Vagina (tissue), 2 donors: ENCODE measurements around the gene UNC119B. TPM values are rescaled to one million over a fixed set of nuclear protein-coding genes. Genes with fewer than 3 reads are reported as not detected.

Experiments used
- DNase-seq, 2 donors: peaks; one replicate each; pipeline ENCODE4 v3.0.0-alpha.2; 2017; ENCODE audit errors: extremely low spot score in 2 of 2
- H3K27ac ChIP-seq: fragments of 200-600 bp; sonication (generic); one replicate; pipeline ENCODE4 v1.5.1; 2019
- H3K27me3 ChIP-seq: fragments of 200-600 bp; sonication (generic); one replicate; pipeline ENCODE4 v1.5.1; 2019
- H3K36me3 ChIP-seq, 2 donors: fragments of 200-600 bp; sonication (generic); one replicate each; pipeline ENCODE4 v1.5.1; 2017 to 2019
- H3K4me1 ChIP-seq: fragments of 200-600 bp; sonication (generic); one replicate; pipeline ENCODE4 v1.5.1; 2019
- H3K4me3 ChIP-seq, 2 donors: fragments of 200-600 bp; sonication (generic); 1 replicate in 1 of 2; 2 replicates in 1 of 2; pipeline ENCODE4 v1.5.1; 2016 to 2019
- H3K9me3 ChIP-seq: fragments of 200-600 bp; sonication (generic); one replicate; pipeline ENCODE4 v1.5.1; 2019
- CTCF ChIP-seq, 3 experiments: fragments of 450-650 bp in 2 of 3; fragments of 200-600 bp in 1 of 3; sonication (generic) in 1 of 3; IDR thresholded peaks; one replicate each; pipeline ENCODE4 v1.5.1; 2017 to 2019; ENCODE audit warnings: antibody characterized with exemption in 3 of 3, mild to moderate bottlenecking in 2 of 3, moderate library complexity in 2 of 3
- POLR2A ChIP-seq, 2 donors: fragments of 450-650 bp; IDR thresholded peaks; one replicate each; pipeline ENCODE4 v1.6.1; 2017; ENCODE audit warnings: antibody characterized with exemption in 2 of 2, mild to moderate bottlenecking in 2 of 2, moderate library complexity in 2 of 2
- POLR2AphosphoS5 ChIP-seq, 2 donors: sonication (generic); formaldehyde crosslinking; IDR thresholded peaks; one replicate each; pipeline ENCODE4 v1.9.0; 2017; ENCODE audit warnings: antibody characterized with exemption in 2 of 2, mild to moderate bottlenecking in 2 of 2, low read depth in 1 of 2; ENCODE audit not compliant: insufficient read depth in 1 of 2
- intact Hi-C: fragments of 100-400 bp; cut with DNase I; formaldehyde crosslinking; loops from one replicate; pipeline ENCODE4 v1.15.1; 2023
- total RNA-seq: library from RNA; depleted of rRNA; stranded (reverse); fragments of >200 nt; gene quantifications from one replicate; pipeline ENCODE4 v1.2.3, GENCODE V29; 2016

The UNC119B gene
- total RNA-seq, 1 donor from 2014 or later: 16.0 TPM

GRCh38 chr12:120685522-120685921 lies 24.7 kb upstream of the UNC119B start:
- no peak for DNase-seq
- Histone ChIP-seq H3K27me3 (no peaks in the 10 kb centered on the region), H3K9me3 (no peaks in the 10 kb centered on the region), H3K4me1 (peaks cover 35% of the 10 kb centered on the region), H3K27ac (peak overlapping the region; percentile 92), H3K4me3 (peak overlapping the region in 1 of 2 donors; percentile 77), H3K36me3 (no peaks in the 10 kb centered on the region)
- intact Hi-C loops: no loop called here
- no peak for TF ChIP-seq CTCF (IDR thresholded peaks at IDR 0.05)
- no peak for TF ChIP-seq POLR2A (IDR thresholded peaks at IDR 0.05)
- TF ChIP-seq POLR2AphosphoS5 (IDR thresholded peaks at IDR 0.05; ENCODE audit: insufficient read depth in 1 of 2, low read depth in 1 of 2): no peak

- intact Hi-C loops: loop anchor here (2.0 kb wide), 1 partner anchor 39 kb away; no protein-coding TSS in a partner anchor
- Histone ChIP-seq H3K9me3 (no peaks in the 10 kb centered on the region), H3K27me3 (no peaks in the 10 kb centered on the region), H3K4me3 (peak overlapping the region; percentile 72 to 77), H3K36me3 (no peaks in the 10 kb centered on the region), H3K4me1 (peaks cover 40% of the 10 kb centered on the region), H3K27ac (peak overlapping the region; percentile 92)
- DNase-seq: peak; percentile 96 to 98
- TF ChIP-seq POLR2AphosphoS5 (IDR thresholded peaks at IDR 0.05; ENCODE audit: insufficient read depth in 1 of 2, low read depth in 1 of 2) (no peak), POLR2A (IDR thresholded peaks at IDR 0.05) (peak in 1 of 2 donors; percentile 18)
These were observed 24.0 kb upstream of the UNC119B start for GRCh38 chr12:120686151-120686689.

GRCh38 chr12:120686690-120687577 lies 23.3 kb upstream of the UNC119B start, which contains the start of gene MLEC:
Gene MLEC, plus strand, starts transcription at chr12:120687149. Its CDS starts 148 bp downstream, at chr12:120687297.
- DNase-seq: peak; percentile 98 to 99
- H3K4me3 ChIP-seq: peak within 1 kb of the TSS; percentile 72 to 77
- H3K4me1 ChIP-seq: peaks cover 47% of the 10 kb centered on the region
- no peaks in the 10 kb centered on the region for H3K36me3 ChIP-seq
- peak within 1 kb of the TSS; percentile 92 for H3K27ac ChIP-seq
- H3K9me3 ChIP-seq: no peaks in the 10 kb centered on the region
- no peak for TF ChIP-seq CTCF (IDR thresholded peaks at IDR 0.05)
- TF ChIP-seq POLR2AphosphoS5 (IDR thresholded peaks at IDR 0.05; ENCODE audit: insufficient read depth in 1 of 2, low read depth in 1 of 2): peak; percentile 82 to 93
- TF ChIP-seq POLR2A (IDR thresholded peaks at IDR 0.05): peak in 1 of 2 donors; percentile 59
- no peaks in the 10 kb centered on the region for H3K27me3 ChIP-seq
- intact Hi-C loops: loop anchor here (2.0 kb wide), 1 partner anchor 40 kb away; no protein-coding TSS in a partner anchor

- Histone ChIP-seq H3K9me3 (no peaks in the 10 kb centered on the region), H3K27me3 (no peaks in the 10 kb centered on the region), H3K4me3 (peak overlapping the region; percentile 72 to 77), H3K27ac (peak overlapping the region; percentile 92), H3K36me3 (no peaks in the 10 kb centered on the region), H3K4me1 (peaks cover 55% of the 10 kb centered on the region)
- no peak for TF ChIP-seq POLR2AphosphoS5 (IDR thresholded peaks at IDR 0.05; ENCODE audit: insufficient read depth in 1 of 2, low read depth in 1 of 2)
- no peak for DNase-seq
- intact Hi-C loops: loop anchor here (2.0 kb wide), 1 partner anchor 41 kb away; no protein-coding TSS in a partner anchor
These were observed 22.5 kb upstream of the UNC119B start for GRCh38 chr12:120687578-120688289.

- Histone ChIP-seq H3K27ac (peak overlapping the region; percentile 15), H3K4me1 (peaks cover 64% of the 10 kb centered on the region), H3K9me3 (no peaks in the 10 kb centered on the region), H3K36me3 (peaks cover 0 to 3% of the 10 kb centered on the region in 2 donors), H3K27me3 (no peaks in the 10 kb centered on the region), H3K4me3 (peak overlapping the region; percentile 72 to 77)
- DNase-seq: no peak
- intact Hi-C loops: no loop called here
- TF ChIP-seq POLR2AphosphoS5 (IDR thresholded peaks at IDR 0.05; ENCODE audit: insufficient read depth in 1 of 2, low read depth in 1 of 2) (no peak), POLR2A (IDR thresholded peaks at IDR 0.05) (no peak)
These were observed 21.7 kb upstream of the UNC119B start for GRCh38 chr12:120688527-120689071.
